Peyer's patch (tissue), 4 donors: ENCODE measurements around the gene ORAI3.

Source experiments
- CTCF ChIP-seq, 6 experiments: fragments of 450-650 bp in 4 of 6; fragments of 200-600 bp in 2 of 6; sonication (generic) in 1 of 6; IDR thresholded peaks; one replicate each; pipeline ENCODE4 v1.5.1; 2017 to 2019; ENCODE audit warnings: antibody characterized with exemption in 6 of 6, mild to moderate bottlenecking in 3 of 6, moderate library complexity in 1 of 6
- POLR2A ChIP-seq, 2 donors: fragments of 450-650 bp; IDR thresholded peaks; one replicate each; pipeline ENCODE4 v1.5.1; 2017; ENCODE audit warnings: antibody characterized with exemption in 2 of 2, mild to moderate bottlenecking in 2 of 2, moderate library complexity in 2 of 2

- TF ChIP-seq CTCF (IDR thresholded peaks at IDR 0.05) (no peak), POLR2A (IDR thresholded peaks at IDR 0.05) (no peak)
Observed at GRCh38 chr16:30951750-30952149, 2.9 kb downstream of the ORAI3 start.
